Osteocyte (in vitro differentiated cells): ENCODE results near the gene RAC3. TPM values are rescaled to one million over a fixed set of nuclear protein-coding genes. Genes with fewer than 3 reads are reported as not detected.
"Not testable (repeated sequence)": the region's sequence is repeated elsewhere in the genome, so short reads cannot be mapped to it uniquely, and the experiment has no call there.

Experiments
- DNase-seq: peaks from one replicate; pipeline ENCODE4 v3.0.0; 2021; ENCODE audit warnings: mixed read lengths; ENCODE audit not compliant: unreplicated experiment; ENCODE audit errors: extremely low spot score
- H3K27ac Mint-ChIP-seq: one replicate; pipeline ENCODE4 v1.8.0; 2021; ENCODE audit warnings: mild to moderate bottlenecking, mixed read lengths; ENCODE audit not compliant: unreplicated experiment
- H3K27me3 Mint-ChIP-seq: one replicate; pipeline ENCODE4 v1.8.0; 2021; ENCODE audit warnings: mixed read lengths; ENCODE audit not compliant: unreplicated experiment
- H3K36me3 Mint-ChIP-seq: one replicate; pipeline ENCODE4 v1.8.0; 2021; ENCODE audit warnings: mixed read lengths; ENCODE audit not compliant: unreplicated experiment
- H3K4me1 Mint-ChIP-seq: one replicate; pipeline ENCODE4 v1.8.0; 2021; ENCODE audit warnings: mixed read lengths; ENCODE audit not compliant: unreplicated experiment
- H3K4me3 Mint-ChIP-seq: one replicate; pipeline ENCODE4 v1.8.0; 2021; ENCODE audit warnings: mild to moderate bottlenecking, moderate library complexity, mixed read lengths; ENCODE audit not compliant: unreplicated experiment
- H3K9me3 Mint-ChIP-seq: one replicate; pipeline ENCODE4 v1.8.0; 2021; ENCODE audit warnings: mixed read lengths; ENCODE audit not compliant: unreplicated experiment
- CTCF ChIP-seq: fragments of 200-600 bp; sonication (generic); IDR thresholded peaks from 2 replicates; pipeline ENCODE4 v1.5.0; 2021; ENCODE audit warnings: antibody characterized with exemption, mild to moderate bottlenecking, moderate library complexity
- total RNA-seq: library from RNA; stranded (reverse); gene quantifications from 2 replicates; pipeline ENCODE4 v1.2.1, GENCODE V29; 2021

The RAC3 gene
- total RNA-seq, 1 donor from 2014 or later: 19.4 TPM

- Mint-ChIP-seq H3K4me3 (peak within 1 kb of the TSS; percentile 73), H3K9me3 (no peaks in the 10 kb centered on the region), H3K36me3 (no peaks in the 10 kb centered on the region), H3K27ac (peak within 1 kb of the TSS; percentile 92), H3K27me3 (no peaks in the 10 kb centered on the region), H3K4me1 (peaks cover 21% of the 10 kb centered on the region)
- TF ChIP-seq CTCF: peak; percentile 89
- peak; percentile 98 for DNase-seq
Observed at GRCh38 chr17:82037092-82037888, 5.8 kb downstream of the RAC3 start, which contains the start of gene DCXR. DCXR (minus strand) TSS chr17:82037697; CDS start chr17:82037682, 15 bp downstream.

GRCh38 chr17:82037889-82038195 is 6.4 kb downstream of the RAC3 start:
- Mint-ChIP-seq H3K27me3 (no peaks in the 10 kb centered on the region), H3K9me3 (no peaks in the 10 kb centered on the region), H3K27ac (peak overlapping the region; percentile 92), H3K4me1 (peaks cover 17% of the 10 kb centered on the region), H3K4me3 (peak overlapping the region; percentile 73), H3K36me3 (no peaks in the 10 kb centered on the region)
- no peak for TF ChIP-seq CTCF
- no peak for DNase-seq

DNA sequence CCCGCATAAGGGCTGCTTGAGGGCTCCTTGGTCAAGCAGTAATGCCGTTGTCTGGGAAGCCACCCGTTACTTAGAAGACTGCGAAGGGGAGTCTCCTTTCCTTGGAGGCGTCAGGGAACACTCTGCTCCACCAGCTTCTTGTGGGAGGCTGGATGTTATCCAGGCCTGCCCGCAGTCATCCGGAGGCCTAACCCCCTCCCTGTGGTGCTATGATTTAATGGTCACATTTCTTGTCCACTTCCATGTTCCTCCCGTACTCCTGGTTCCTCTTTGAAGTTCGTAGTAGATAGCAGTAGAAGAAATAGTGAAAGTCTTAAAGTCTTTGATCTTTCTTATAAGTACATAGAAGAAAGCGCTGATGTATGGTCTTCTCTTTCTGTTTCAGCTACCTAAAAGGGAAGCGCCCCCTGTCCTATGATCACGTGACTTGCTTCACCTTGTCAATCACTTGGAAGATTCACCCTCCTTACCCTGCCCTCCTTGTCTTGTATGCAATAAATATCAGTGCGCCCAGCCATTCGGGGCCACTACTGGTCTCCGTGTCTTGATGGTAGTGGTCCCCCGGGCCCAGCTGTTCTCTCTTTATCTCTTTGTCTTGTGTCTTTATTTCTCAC is 7.4 kb downstream of the RAC3 start:
- DNase-seq, H3K36me3 Mint-ChIP-seq, H3K27me3 Mint-ChIP-seq, H3K27ac Mint-ChIP-seq, H3K4me3 Mint-ChIP-seq, H3K9me3 Mint-ChIP-seq: not testable (repeated sequence)
- peaks cover 14% of the 10 kb centered on the region for H3K4me1 Mint-ChIP-seq

- Mint-ChIP-seq H3K27me3 (no peaks in the 10 kb centered on the region), H3K27ac (no peak overlapping the region), H3K4me1 (peaks cover 14% of the 10 kb centered on the region), H3K4me3 (no peak overlapping the region), H3K9me3 (no peaks in the 10 kb centered on the region), H3K36me3 (no peaks in the 10 kb centered on the region)
- TF ChIP-seq CTCF: no peak
- no peak for DNase-seq
Observed at GRCh38 chr17:82039695-82040299, 8.3 kb downstream of the RAC3 start.

- H3K4me1 Mint-ChIP-seq: peaks cover 11% of the 10 kb centered on the region
- no peak for DNase-seq
- no peak overlapping the region for H3K27ac Mint-ChIP-seq
- no peaks in the 10 kb centered on the region for H3K36me3 Mint-ChIP-seq
- no peak overlapping the region for H3K4me3 Mint-ChIP-seq
- no peak for TF ChIP-seq CTCF
- H3K9me3 Mint-ChIP-seq: no peaks in the 10 kb centered on the region
- no peaks in the 10 kb centered on the region for H3K27me3 Mint-ChIP-seq
Observed at GRCh38 chr17:82041144-82041814, 9.8 kb downstream of the RAC3 start.
